H1 (cell line): ENCODE results near the gene PRRX1.

Experiments
- BACH1 ChIP-seq: IDR thresholded peaks from 2 replicates; pipeline ENCODE4 v1.6.1; 2012; ENCODE audit warnings: low read length, improper control_type of control experiment
- BCL11A ChIP-seq, 2 experiments: IDR thresholded peaks; one replicate each; pipeline ENCODE4 v1.6.1; 2011; ENCODE audit warnings: low read depth in 2 of 2, low read length in 2 of 2, mild to moderate bottlenecking in 2 of 2
- CEBPB ChIP-seq: IDR thresholded peaks from 2 replicates; pipeline ENCODE4 v1.6.1; 2012; ENCODE audit warnings: low read depth, low read length
- EP300 ChIP-seq, 2 experiments: IDR thresholded peaks; 1 replicate in 1 of 2; 2 replicates in 1 of 2; pipeline ENCODE4 v1.6.1; 2011 to 2012; ENCODE audit warnings: low read depth in 2 of 2, low read length in 2 of 2, mild to moderate bottlenecking in 2 of 2, borderline replicate concordance in 1 of 2, inconsistent platforms in 1 of 2, moderate library complexity in 1 of 2
- FOSL1 ChIP-seq: IDR thresholded peaks from 2 replicates; pipeline ENCODE4 v1.6.1; 2011; ENCODE audit warnings: mild to moderate bottlenecking, low read depth, low read length, moderate library complexity; ENCODE audit not compliant: insufficient read depth
- MAFK ChIP-seq: IDR thresholded peaks from 2 replicates; pipeline ENCODE4 v1.6.1; 2012; ENCODE audit warnings: low read depth, mild to moderate bottlenecking, improper control_type of control experiment, low read length
- POLR2A ChIP-seq, 2 experiments: IDR thresholded peaks; 1 replicate in 1 of 2; 2 replicates in 1 of 2; pipeline ENCODE4 v1.6.1; 2011; ENCODE audit warnings: low read depth in 2 of 2, low read length in 2 of 2, mild to moderate bottlenecking in 2 of 2; ENCODE audit errors: control extremely low read depth in 1 of 2
- RFX5 ChIP-seq: IDR thresholded peaks from 2 replicates; pipeline ENCODE4 v1.6.1; 2011; ENCODE audit warnings: low read depth, low read length, improper control_type of control experiment, borderline replicate concordance
- RXRA ChIP-seq: IDR thresholded peaks from 2 replicates; pipeline ENCODE4 v1.6.1; 2011; ENCODE audit warnings: low read depth, mild to moderate bottlenecking, low read length, moderate library complexity; ENCODE audit not compliant: insufficient read depth
- SIX5 ChIP-seq: IDR thresholded peaks from 2 replicates; pipeline ENCODE4 v1.6.1; 2011; ENCODE audit warnings: mild to moderate bottlenecking, low read depth, low read length
- SUZ12 ChIP-seq: fragments of 200-600 bp; sonication (generic); IDR thresholded peaks from 2 replicates; pipeline ENCODE4 v1.6.1; 2012; ENCODE audit warnings: mild to moderate bottlenecking, inconsistent platforms, low read length, moderate library complexity, mixed read lengths
- YY1 ChIP-seq: IDR thresholded peaks from 2 replicates; pipeline ENCODE4 v1.6.1; 2011; ENCODE audit warnings: low read depth, mild to moderate bottlenecking, low read length
- TF ChIP-seq, protein P1 (sequence below), 3 experiments: IDR thresholded peaks; 1 replicate in 2 of 3; 2 replicates in 1 of 3; pipeline versions ENCODE4 v1.5.1 to v1.6.1; 2011; ENCODE audit warnings: low read length in 3 of 3, mild to moderate bottlenecking in 3 of 3, inconsistent platforms in 2 of 3, low read depth in 1 of 3, moderate library complexity in 1 of 3; ENCODE audit not compliant: insufficient read depth in 1 of 3; ENCODE audit errors: control extremely low read depth in 1 of 3
- TF ChIP-seq, protein P2 (sequence below): fragments of 300-600 bp; sonication (generic); IDR thresholded peaks from 2 replicates; pipeline ENCODE4 v1.7.1; 2012; ENCODE audit warnings: low read length, moderate library complexity, mild to moderate bottlenecking, inconsistent platforms; ENCODE audit not compliant: insufficient replicate concordance

- TF ChIP-seq SIX5 (no peak), CEBPB (no peak), EP300 (IDR thresholded peaks at IDR 0.05; ENCODE audit: borderline replicate concordance in 1 of 2, low read depth in 2 of 2, low read length in 2 of 2) (no peak), YY1 (no peak), BCL11A (IDR thresholded peaks at IDR 0.05; ENCODE audit: low read depth in 2 of 2, low read length in 2 of 2) (no peak), BACH1 (no peak), FOSL1 (no peak), RXRA (no peak), POLR2A (IDR thresholded peaks at IDR 0.05; ENCODE audit: control extremely low read depth in 1 of 2, low read depth in 2 of 2, low read length in 2 of 2) (no peak), SUZ12 (no peak), RFX5 (no peak), MAFK (no peak)
- TF ChIP-seq, protein P1, sequence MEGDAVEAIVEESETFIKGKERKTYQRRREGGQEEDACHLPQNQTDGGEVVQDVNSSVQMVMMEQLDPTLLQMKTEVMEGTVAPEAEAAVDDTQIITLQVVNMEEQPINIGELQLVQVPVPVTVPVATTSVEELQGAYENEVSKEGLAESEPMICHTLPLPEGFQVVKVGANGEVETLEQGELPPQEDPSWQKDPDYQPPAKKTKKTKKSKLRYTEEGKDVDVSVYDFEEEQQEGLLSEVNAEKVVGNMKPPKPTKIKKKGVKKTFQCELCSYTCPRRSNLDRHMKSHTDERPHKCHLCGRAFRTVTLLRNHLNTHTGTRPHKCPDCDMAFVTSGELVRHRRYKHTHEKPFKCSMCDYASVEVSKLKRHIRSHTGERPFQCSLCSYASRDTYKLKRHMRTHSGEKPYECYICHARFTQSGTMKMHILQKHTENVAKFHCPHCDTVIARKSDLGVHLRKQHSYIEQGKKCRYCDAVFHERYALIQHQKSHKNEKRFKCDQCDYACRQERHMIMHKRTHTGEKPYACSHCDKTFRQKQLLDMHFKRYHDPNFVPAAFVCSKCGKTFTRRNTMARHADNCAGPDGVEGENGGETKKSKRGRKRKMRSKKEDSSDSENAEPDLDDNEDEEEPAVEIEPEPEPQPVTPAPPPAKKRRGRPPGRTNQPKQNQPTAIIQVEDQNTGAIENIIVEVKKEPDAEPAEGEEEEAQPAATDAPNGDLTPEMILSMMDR (IDR thresholded peaks at IDR 0.05; ENCODE audit: control extremely low read depth in 1 of 3, insufficient read depth in 1 of 3, low read depth in 1 of 3, low read length in 3 of 3), result no peak
- TF ChIP-seq, protein P2, sequence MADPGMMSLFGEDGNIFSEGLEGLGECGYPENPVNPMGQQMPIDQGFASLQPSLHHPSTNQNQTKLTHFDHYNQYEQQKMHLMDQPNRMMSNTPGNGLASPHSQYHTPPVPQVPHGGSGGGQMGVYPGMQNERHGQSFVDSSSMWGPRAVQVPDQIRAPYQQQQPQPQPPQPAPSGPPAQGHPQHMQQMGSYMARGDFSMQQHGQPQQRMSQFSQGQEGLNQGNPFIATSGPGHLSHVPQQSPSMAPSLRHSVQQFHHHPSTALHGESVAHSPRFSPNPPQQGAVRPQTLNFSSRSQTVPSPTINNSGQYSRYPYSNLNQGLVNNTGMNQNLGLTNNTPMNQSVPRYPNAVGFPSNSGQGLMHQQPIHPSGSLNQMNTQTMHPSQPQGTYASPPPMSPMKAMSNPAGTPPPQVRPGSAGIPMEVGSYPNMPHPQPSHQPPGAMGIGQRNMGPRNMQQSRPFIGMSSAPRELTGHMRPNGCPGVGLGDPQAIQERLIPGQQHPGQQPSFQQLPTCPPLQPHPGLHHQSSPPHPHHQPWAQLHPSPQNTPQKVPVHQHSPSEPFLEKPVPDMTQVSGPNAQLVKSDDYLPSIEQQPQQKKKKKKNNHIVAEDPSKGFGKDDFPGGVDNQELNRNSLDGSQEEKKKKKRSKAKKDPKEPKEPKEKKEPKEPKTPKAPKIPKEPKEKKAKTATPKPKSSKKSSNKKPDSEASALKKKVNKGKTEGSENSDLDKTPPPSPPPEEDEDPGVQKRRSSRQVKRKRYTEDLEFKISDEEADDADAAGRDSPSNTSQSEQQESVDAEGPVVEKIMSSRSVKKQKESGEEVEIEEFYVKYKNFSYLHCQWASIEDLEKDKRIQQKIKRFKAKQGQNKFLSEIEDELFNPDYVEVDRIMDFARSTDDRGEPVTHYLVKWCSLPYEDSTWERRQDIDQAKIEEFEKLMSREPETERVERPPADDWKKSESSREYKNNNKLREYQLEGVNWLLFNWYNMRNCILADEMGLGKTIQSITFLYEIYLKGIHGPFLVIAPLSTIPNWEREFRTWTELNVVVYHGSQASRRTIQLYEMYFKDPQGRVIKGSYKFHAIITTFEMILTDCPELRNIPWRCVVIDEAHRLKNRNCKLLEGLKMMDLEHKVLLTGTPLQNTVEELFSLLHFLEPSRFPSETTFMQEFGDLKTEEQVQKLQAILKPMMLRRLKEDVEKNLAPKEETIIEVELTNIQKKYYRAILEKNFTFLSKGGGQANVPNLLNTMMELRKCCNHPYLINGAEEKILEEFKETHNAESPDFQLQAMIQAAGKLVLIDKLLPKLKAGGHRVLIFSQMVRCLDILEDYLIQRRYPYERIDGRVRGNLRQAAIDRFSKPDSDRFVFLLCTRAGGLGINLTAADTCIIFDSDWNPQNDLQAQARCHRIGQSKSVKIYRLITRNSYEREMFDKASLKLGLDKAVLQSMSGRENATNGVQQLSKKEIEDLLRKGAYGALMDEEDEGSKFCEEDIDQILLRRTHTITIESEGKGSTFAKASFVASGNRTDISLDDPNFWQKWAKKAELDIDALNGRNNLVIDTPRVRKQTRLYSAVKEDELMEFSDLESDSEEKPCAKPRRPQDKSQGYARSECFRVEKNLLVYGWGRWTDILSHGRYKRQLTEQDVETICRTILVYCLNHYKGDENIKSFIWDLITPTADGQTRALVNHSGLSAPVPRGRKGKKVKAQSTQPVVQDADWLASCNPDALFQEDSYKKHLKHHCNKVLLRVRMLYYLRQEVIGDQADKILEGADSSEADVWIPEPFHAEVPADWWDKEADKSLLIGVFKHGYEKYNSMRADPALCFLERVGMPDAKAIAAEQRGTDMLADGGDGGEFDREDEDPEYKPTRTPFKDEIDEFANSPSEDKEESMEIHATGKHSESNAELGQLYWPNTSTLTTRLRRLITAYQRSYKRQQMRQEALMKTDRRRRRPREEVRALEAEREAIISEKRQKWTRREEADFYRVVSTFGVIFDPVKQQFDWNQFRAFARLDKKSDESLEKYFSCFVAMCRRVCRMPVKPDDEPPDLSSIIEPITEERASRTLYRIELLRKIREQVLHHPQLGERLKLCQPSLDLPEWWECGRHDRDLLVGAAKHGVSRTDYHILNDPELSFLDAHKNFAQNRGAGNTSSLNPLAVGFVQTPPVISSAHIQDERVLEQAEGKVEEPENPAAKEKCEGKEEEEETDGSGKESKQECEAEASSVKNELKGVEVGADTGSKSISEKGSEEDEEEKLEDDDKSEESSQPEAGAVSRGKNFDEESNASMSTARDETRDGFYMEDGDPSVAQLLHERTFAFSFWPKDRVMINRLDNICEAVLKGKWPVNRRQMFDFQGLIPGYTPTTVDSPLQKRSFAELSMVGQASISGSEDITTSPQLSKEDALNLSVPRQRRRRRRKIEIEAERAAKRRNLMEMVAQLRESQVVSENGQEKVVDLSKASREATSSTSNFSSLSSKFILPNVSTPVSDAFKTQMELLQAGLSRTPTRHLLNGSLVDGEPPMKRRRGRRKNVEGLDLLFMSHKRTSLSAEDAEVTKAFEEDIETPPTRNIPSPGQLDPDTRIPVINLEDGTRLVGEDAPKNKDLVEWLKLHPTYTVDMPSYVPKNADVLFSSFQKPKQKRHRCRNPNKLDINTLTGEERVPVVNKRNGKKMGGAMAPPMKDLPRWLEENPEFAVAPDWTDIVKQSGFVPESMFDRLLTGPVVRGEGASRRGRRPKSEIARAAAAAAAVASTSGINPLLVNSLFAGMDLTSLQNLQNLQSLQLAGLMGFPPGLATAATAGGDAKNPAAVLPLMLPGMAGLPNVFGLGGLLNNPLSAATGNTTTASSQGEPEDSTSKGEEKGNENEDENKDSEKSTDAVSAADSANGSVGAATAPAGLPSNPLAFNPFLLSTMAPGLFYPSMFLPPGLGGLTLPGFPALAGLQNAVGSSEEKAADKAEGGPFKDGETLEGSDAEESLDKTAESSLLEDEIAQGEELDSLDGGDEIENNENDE, result no peak
Measured at GRCh38 chr1:170663404-170664092, 383 bp upstream of the PRRX1 start.
